Stimulated activated CD4-positive, alpha-beta T cell treated with anti-CD3 and anti-CD28 coated beads, Interleukin-12 subunit alpha, Interleukin-12 subunit beta, amount 100 ng/mL, for 4 hours (primary cell): ENCODE measurements around the gene PROM2.
"Not testable (repeated sequence)": the region's sequence is repeated elsewhere in the genome, so short reads cannot be mapped to it uniquely, and the experiment has no call there.

ENCODE experiments used
- DNase-seq: peaks from one replicate; pipeline ENCODE4 v3.0.0-alpha.2; 2020

The PROM2 gene

GRCh38 chr2:95269036-95269680 is 5.1 kb upstream of the PROM2 start:
- DNase-seq, result no peak

GRCh38 chr2:95269745-95270144 is 4.5 kb upstream of the PROM2 start:
- not testable (repeated sequence) for DNase-seq

- no peak for DNase-seq
Measured at GRCh38 chr2:95270541-95271081, 3.6 kb upstream of the PROM2 start.

GRCh38 chr2:95271381-95271971 is 2.8 kb upstream of the PROM2 start:
- no peak for DNase-seq

GRCh38 chr2:95272299-95272751 is 1.9 kb upstream of the PROM2 start:
- no peak for DNase-seq

GRCh38 chr2:95272781-95273180 is 1.5 kb upstream of the PROM2 start:
- DNase-seq, result no peak

DNA sequence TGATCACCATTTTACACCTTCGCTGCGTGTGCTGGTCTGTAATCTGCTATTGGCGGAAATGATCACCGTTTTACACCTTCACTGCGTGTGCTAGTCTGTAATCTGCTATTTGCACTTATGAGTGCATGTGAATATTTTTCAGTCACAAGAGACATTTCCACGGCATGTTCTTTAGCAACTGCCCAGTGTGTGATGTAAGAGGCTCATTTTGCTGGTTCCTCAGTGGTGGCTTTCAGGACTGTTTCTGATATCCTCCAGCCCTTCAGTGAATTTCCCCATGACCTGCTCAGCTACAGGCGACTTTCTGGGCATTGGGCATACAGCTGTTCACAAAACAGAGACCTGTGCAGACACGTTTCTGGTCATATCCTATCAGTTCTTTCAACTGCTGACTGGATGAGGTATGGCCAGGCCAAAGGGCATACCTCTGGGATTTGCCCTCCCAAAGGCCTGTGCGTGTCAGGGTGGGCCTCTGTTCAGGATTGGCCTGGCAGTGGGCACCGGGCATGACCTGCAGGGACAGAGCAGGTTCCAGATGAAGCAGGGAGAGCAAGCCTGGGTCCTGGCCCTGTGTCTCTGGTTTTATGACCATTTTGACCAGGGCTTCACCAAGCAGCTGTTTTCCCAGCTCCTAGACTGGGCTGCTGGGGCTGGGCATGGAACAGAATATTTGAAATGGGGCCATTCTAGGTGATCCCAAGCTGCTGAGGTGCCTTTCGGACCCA is 521 bp upstream of the PROM2 start:
- DNase-seq, result no peak

- no peak for DNase-seq
Measured at GRCh38 chr2:95275151-95275515, 884 bp downstream of the PROM2 start.

GRCh38 chr2:95275601-95276243 is 1.5 kb downstream of the PROM2 start:
- no peak for DNase-seq

DNA sequence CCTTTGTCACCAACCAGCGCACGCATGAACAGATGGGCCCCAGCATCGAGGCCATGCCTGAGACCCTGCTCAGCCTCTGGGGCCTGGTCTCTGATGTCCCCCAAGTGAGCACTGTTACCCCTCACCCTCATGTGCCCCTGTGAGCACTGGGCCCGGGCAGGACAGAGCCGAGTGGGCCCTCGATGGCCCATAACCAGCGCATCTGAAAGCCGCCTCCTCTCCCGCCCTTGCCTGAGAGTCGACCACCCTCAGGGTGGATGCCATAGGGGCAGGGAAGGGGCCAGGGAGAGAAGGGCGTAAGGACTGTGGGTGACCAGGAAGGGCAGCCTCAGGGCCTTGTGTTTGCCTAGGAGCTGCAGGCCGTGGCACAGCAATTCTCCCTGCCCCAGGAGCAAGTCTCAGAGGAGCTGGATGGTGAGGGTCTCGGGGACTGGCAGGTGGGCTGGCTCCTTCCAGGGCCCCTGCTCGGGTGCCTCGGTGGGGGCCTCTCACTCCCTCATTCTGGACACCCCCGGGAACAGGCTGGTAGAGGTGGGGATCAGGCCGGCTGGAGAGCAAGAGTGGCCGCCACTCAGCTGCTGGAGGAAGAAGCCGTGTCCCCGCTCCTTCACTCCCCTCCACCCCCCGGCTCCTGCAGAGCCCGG is 2.1 kb downstream of the PROM2 start:
- DNase-seq, result no peak

GRCh38 chr2:95276888-95277245 is 2.6 kb downstream of the PROM2 start:
- no peak for DNase-seq

- DNase-seq, result no peak
Measured at GRCh38 chr2:95277246-95277906, 3.1 kb downstream of the PROM2 start.

DNA sequence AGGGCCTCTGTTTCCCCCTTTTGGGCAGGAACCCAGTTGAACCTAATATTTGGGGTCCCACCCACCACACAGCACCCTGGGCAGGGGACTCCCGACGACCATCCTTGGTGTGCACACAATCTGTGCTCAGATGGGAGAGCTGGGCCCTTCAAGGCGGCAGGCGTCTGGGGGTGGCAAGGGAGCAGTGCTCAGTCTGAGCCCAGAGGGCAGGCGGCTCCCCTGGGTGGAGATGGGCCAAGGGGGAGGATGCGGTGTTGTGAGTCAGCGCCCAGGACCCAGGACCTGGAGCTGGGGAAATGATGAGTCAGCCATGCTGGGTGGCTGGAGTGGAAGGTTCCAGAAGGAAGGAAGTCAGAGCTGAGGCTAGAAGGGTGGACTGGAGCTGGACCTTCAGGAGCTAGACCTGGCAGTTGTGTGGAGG is 3.8 kb downstream of the PROM2 start:
- no peak for DNase-seq

DNA sequence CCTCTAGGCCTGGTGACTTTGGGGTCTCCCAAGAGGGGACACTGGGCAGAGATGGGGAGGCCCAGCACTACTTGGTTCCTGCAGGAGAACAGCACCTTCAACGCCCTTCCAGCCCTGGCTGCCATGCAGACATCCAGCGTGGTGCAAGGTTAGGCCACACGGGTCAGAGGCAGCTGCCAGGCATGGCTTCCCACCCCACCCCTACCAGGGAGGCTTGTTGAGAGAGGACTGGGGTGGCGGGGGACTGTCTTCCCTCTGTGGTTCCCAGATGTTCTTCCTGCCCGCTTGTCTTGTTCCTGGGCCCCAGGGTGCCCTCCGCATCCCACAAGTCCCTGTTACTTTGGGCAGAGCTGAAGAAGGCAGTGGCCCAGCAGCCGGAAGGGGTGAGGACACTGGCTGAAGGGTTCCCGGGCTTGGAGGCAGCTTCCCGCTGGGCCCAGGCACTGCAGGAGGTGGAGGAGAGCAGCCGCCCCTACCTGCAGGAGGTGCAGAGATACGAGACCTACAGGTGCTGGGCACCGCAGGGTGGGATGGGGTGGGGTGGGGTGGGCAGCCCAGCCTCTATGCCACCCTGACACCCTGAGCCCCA is 4.5 kb downstream of the PROM2 start:
- DNase-seq, result no peak

GRCh38 chr2:95279435-95280035 is 5.3 kb downstream of the PROM2 start:
- no peak for DNase-seq

- DNase-seq, result no peak
Measured at GRCh38 chr2:95281071-95281470, 6.8 kb downstream of the PROM2 start.

GRCh38 chr2:95281786-95282185 is 7.5 kb downstream of the PROM2 start:
- DNase-seq, result no peak

DNA sequence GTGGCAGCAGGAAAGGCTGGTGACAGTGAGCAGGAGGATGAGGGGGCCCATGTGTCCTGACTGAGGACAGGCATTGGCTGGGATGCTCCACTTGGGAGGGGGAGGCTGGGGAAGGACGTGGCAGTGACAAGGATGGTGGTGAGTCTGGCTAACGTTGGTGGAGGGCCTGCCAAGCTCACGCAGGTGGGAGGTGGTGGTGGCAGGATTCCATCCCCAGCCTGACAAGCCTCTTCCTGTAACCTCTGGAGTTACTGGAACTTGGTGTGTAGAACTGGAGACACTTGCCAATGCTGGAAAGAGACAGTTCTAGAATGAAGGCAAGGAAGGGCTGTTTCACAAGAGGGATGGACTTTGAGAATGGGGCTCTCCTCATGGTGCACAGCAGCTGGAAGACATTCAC is 8.2 kb downstream of the PROM2 start:
- no peak for DNase-seq

DNA sequence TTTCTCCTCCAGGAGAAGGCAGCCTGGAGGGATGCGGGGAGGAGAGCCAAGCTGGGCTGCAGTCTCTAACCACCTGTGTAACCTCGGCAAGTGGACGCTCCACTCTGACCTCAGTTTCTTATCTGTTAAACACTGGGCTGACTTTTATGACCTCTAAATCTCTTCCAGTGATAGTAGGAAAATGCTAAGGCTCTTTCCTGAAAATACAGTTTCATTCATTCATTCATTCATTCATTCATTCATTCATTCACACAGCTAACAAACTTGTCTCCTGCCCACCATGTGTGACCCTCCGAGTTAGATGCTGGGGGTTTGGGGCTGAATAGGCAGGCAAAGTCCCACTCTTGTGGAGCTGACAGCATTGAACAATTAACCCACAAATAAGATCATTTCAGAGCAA is 9.3 kb downstream of the PROM2 start:
- DNase-seq, result no peak

DNA sequence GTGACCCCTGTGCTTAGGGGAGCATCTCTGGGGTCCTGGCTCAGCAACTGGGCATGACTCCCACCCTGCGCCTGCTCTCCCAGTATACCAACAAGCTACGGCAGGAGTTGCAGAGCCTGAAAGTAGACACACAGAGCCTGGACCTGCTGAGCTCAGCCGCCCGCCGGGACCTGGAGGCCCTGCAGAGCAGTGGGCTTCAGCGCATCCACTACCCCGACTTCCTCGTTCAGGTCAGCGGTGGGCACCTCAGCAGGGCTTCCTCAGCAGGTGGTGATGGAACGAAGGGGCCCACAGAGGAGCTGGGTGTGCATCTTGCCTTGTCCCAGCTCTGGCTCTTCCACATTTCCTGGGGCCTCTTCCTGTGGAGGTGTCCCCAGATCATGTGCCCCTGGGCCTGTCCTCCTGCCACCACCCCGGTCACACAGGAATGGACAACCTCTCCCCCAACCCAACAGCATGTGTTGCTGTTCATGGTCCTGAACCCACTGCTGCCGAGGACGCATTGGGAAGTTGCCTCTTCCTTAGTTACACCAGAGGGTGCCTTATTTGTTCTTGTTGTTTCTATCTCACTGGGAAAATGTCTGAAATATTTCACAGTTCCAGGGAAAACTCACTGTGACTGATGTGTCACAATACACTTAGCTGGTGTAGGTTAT is 10.8 kb downstream of the PROM2 start:
- no peak for DNase-seq

GRCh38 chr2:95285542-95285932 is 11.3 kb downstream of the PROM2 start:
- DNase-seq, result no peak
